Ramos (cell line): ENCODE measurements around the gene CCNC.

Experiments used
- in situ Hi-C: fragments of 300-500 bp; cut with MboI; formaldehyde crosslinking; loops from one replicate; pipeline ENCODE4 v1.14.3; 2022; ENCODE audit warnings: low sequenced_read_pairs; ENCODE audit not compliant: unreplicated experiment

CCNC gene

DNA sequence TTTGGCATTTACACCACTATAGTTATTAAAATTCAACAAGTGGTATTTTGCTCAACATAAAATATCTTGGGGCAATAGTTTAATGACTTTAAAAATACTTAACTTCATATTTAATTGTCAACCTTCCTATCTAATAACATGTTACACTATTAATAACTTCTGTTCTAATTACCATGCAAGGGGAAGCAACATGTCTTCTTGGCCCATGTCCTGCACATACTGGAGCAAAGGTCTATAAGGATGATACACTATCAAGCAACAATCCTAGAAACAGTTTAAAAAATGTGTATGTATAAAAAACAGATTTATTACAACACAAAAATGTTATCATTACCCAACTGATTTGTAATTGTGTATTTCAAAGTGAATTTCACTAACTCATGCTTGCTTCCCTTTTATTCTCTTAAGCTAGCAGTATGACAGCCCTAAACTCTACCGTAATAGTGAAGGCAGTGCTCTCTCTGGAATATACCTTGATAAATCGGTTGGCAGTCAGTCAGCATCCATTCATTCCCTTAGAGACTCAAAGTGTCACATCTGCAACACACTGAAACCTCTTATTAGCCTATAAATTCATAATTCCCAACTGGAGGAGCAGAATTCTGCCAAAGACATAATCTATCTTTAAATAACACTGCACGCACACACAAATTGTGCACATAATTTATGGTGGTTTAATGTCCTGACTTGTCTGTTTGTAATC lies 18.3 kb downstream of the CCNC start:
- in situ Hi-C loops: no loop called here

DNA sequence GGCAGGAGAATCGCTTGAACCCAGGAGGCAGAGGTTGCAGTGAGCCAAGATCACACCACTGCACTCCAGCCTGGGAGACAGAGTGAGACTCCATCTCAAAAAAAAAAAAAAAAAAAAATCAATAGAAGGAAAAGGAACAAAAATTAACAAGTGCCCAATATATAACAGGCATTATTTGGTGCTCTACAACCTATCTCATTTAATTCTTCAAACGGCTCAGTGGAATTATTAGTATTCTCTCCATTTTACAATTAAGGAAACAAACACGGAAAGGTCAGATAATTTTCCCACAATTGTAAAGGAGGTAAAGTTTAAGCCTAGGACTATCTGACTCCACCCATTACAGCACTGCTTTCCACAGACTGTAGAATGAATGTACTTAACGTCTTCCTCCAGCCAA lies 19.8 kb downstream of the CCNC start:
- in situ Hi-C loops: no loop called here

- in situ Hi-C loops: no loop called here
Measured at GRCh38 chr6:99547526-99547925, 20.9 kb downstream of the CCNC start.

GRCh38 chr6:99545442-99545841 lies 23.0 kb downstream of the CCNC start:
- in situ Hi-C loops: no loop called here

DNA sequence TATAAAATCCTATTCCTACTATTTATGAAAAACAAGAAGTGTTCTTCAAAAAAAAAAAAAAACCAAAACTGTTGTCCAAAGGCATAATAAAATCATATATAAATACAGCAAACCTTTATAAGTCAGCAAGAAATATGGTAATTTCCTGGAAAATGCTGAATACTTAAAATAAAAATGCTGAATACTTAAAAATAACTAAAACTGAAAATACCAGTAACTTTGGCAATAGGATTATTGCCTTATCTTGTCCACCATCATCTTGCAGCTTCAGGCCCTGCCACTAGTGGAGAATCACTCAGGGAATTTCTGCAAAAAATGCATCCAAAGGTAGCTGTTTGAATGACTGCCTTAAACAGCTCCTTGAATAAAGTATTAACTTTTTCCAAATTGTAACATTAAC lies 24.5 kb downstream of the CCNC start:
- in situ Hi-C loops: no loop called here

GRCh38 chr6:99530627-99531026 lies 37.8 kb downstream of the CCNC start:
- in situ Hi-C loops: no loop called here

- in situ Hi-C loops: no loop called here
Measured at GRCh38 chr6:99522531-99522930, 45.9 kb downstream of the CCNC start.

- in situ Hi-C loops: no loop called here
Measured at GRCh38 chr6:99521633-99522151, 46.8 kb downstream of the CCNC start.

DNA sequence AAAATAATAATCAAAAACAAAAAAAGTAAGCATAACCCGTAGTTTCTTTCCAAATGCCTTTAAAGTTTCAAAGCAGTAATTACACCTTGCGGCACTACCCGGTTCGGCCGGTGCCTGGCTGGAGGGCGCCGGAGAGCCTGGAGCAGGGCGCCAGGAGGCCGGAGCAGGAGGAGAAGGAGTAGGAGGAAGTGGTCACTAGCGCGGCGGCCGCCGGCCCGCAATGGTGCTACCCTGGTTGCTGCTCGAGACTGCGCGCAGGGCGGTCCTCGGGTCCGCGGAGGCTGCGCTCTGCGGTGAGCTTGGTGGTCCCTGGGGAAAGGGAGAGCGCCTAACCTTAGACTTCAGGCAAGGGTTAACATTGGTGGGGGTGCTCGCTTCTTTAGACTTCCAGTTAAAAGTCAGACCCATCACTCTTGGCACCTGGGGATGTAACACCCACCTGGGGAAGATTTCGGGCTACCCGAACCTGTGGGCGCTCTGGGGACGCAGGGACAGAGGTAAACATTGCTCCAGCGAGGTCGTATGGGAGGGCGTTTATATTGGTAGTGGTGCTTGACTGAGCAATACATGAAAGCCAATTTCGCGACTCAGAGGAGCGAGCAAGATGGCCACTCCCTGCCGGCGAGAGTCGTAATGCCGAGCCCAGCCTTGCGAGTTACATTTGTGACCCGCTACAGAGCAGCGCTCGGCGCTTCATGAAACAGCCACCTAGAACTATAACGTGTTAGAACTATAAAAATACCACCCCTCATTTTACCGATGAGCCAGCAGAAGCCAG lies 47.4 kb downstream of the CCNC start:
- in situ Hi-C loops: no loop called here

DNA sequence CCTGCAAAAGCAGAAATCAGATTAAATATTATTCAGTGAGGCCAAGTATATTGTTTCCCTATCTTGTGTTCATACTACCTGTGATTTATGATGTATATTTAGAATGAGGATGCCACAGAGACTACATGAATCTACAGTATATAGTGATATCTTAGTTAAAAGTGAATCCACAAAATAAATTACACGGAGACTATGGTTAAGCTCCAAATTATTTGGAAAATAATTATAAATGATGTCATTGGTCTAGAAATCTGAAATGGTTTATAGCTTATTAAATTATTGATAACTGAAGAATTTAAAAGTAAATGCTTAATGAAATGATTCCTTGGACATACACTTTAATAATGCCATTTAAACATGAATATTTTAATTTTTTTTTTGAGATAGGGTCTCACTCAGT lies 49.0 kb downstream of the CCNC start:
- in situ Hi-C loops: no loop called here

GRCh38 chr6:99514089-99514488 lies 54.4 kb downstream of the CCNC start:
- in situ Hi-C loops: no loop called here

DNA sequence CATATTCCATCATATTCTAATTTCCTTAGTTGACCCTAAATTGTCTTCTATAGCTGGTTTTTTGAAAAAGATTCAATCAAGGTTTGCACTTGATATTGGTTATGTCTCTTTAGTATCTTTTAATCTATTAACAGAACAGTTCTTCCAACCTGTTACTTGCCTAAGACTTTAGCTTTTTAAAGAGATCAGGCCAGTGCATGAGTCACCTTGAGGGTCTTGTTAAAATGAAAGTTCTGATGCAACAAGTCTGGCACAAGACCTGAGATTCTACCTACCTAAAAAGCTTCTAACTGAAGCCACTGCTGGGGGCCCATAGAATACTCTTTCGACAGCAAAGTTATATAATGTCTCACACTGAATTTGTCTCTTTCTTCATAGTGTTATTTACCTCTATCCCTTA lies 56.4 kb downstream of the CCNC start:
- in situ Hi-C loops: no loop called here

- in situ Hi-C loops: no loop called here
Measured at GRCh38 chr6:99507648-99508047, 60.8 kb downstream of the CCNC start.

DNA sequence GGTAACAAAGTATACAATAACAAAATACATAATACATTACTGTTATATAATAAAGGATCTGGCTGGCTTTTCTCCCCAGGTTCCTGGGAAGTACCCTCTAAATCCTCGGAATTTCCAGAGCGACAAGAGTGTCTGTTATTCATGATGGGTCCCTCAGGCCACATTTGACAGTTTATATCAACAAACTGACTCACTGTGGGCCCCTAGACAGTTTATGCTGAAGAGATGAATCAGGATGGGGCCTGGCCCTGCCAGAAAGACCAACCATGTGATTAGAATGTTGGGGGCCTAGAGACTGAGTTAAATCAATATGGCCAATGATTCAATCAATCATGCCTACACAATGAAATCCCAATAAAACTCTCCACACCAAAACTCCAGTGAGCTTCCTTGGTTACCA lies 66.7 kb downstream of the CCNC start:
- in situ Hi-C loops: no loop called here

DNA sequence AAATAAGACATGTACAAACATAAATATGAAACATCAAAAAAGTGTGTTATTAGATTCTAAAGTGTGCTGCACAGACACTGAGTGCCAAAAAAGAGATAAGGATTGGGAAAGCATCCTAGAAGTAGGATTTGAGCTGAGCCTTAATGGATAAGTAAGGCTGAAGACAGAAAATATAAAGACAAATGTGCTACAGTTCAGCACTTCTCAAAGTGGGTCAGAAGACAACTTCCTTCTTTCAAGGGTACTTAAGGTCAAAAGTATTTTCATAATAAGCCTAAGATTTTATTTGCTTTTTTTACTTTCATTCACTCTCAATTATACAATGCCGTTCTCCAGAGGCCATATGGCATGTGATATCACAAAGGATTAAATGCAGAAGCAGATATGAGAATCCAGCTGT lies 70.0 kb downstream of the CCNC start:
- in situ Hi-C loops: no loop called here

DNA sequence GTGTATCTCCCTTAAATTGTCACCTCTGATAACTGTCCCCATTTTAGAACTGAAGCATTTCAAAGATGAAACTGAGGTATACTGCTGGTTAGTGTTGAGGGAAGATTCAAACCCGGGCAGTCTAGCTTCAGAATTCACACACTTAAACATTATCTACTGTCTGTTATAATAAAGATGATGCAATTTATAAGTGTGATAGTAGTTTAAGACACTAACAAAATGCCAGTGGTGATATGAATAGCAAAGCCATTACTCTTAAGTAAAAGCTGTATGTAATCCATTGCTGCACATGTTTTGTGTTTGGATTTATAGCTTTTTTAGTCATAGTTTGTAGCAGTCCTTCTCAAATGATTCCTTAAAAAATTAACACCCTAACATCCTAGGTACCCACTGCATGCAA lies 73.0 kb downstream of the CCNC start:
- in situ Hi-C loops: no loop called here
